HepG2 (cell line): ENCODE data around the gene SLC25A19. TPM values are rescaled to one million over a fixed set of nuclear protein-coding genes. Genes with fewer than 3 reads are reported as not detected.

Experiments used
- BATF2 ChIP-seq: sonication (generic); formaldehyde crosslinking; IDR thresholded peaks from 2 replicates; pipeline ENCODE4 v1.8.0; 2022; ENCODE audit warnings: mild to moderate bottlenecking, missing genetic modification reagents, moderate library complexity
- GFI1 ChIP-seq: sonication (generic); formaldehyde crosslinking; IDR thresholded peaks from 2 replicates; pipeline ENCODE4 v1.5.0; 2020; ENCODE audit warnings: missing genetic modification reagents, mild to moderate bottlenecking, borderline replicate concordance
- HINFP ChIP-seq: sonication (generic); formaldehyde crosslinking; IDR thresholded peaks from 2 replicates; pipeline ENCODE4 v1.4.0; 2020; ENCODE audit warnings: low read depth, mild to moderate bottlenecking, missing genetic modification reagents
- KDM6A ChIP-seq: IDR thresholded peaks from 2 replicates; pipeline ENCODE4 v1.6.1; 2016; ENCODE audit warnings: low read depth
- PTBP1 ChIP-seq: fragments of 200-400 bp; formaldehyde crosslinking; IDR thresholded peaks from 2 replicates; pipeline ENCODE4 v1.6.1; 2018; ENCODE audit warnings: low read length, low read depth; ENCODE audit not compliant: poor library complexity, severe bottlenecking
- SNAI1 ChIP-seq: sonication (generic); formaldehyde crosslinking; IDR thresholded peaks from 2 replicates; pipeline ENCODE4 v1.5.0; 2020; ENCODE audit warnings: mild to moderate bottlenecking, missing genetic modification reagents, borderline replicate concordance
- SOX13 ChIP-seq, 3 experiments: fragments of 450-650 bp in 1 of 3; sonication (generic) in 1 of 3; formaldehyde crosslinking in 1 of 3; IDR thresholded peaks in 2 of 3; conservative IDR thresholded peaks in 1 of 3; 2 replicates each; pipeline versions ENCODE4 v1.5.0 to v1.6.1; 2016 to 2020; ENCODE audit warnings: antibody characterized with exemption in 1 of 3, mild to moderate bottlenecking in 1 of 3, missing compliant biosample characterization in 1 of 3, missing genetic modification reagents in 1 of 3, moderate library complexity in 1 of 3
- SP4 ChIP-seq: sonication (generic); formaldehyde crosslinking; IDR thresholded peaks from 2 replicates; pipeline ENCODE4 v1.8.1; 2023; ENCODE audit warnings: mild to moderate bottlenecking, missing genetic modification reagents
- ZNF484 ChIP-seq: sonication (generic); formaldehyde crosslinking; IDR thresholded peaks from 2 replicates; pipeline ENCODE4 v1.5.1; 2020; ENCODE audit warnings: mild to moderate bottlenecking, low read depth, missing genetic modification reagents, borderline replicate concordance
- ZNF564 ChIP-seq: sonication (generic); formaldehyde crosslinking; IDR thresholded peaks from 2 replicates; pipeline ENCODE4 v1.8.1; 2023; ENCODE audit warnings: mild to moderate bottlenecking, missing genetic modification reagents
- ZNF784 ChIP-seq: sonication (generic); formaldehyde crosslinking; IDR thresholded peaks from 2 replicates; pipeline ENCODE4 v1.5.1; 2020; ENCODE audit warnings: missing genetic modification reagents, mild to moderate bottlenecking, borderline replicate concordance
- ZNF839 ChIP-seq: sonication (generic); formaldehyde crosslinking; IDR thresholded peaks from 2 replicates; pipeline ENCODE4 v1.4.0; 2020; ENCODE audit warnings: missing genetic modification reagents, mild to moderate bottlenecking, borderline replicate concordance
- polyA plus RNA-seq, 8 experiments: library from polyadenylated mRNA; depleted of rRNA in 3 of 8; stranded (reverse) in 7 of 8; unstranded in 1 of 8; fragments of >200 nt; fragmentation: Illumina TruSeq in 4 of 8; extraction: Trizol in 4 of 8; gene quantifications; 2 replicates each; pipeline versions ENCODE4 v1.2.1 to v1.2.3, GENCODE V29; 2011 to 2016; ENCODE audit warnings: low read depth in 4 of 8, missing spikeins in 1 of 8, mixed read lengths in 1 of 8; ENCODE audit not compliant: insufficient read depth in 1 of 8
- total RNA-seq, 5 experiments: library from RNA; depleted of rRNA; stranded (reverse); fragments of >200 nt; fragmentation: Illumina TruSeq; extraction: Trizol; gene quantifications; 2 replicates each; pipeline ENCODE4 v1.2.3, GENCODE V29; 2016; ENCODE audit warnings: low read depth in 1 of 5
- TF ChIP-seq, protein P1 (sequence below): sonication (generic); formaldehyde crosslinking; IDR thresholded peaks from 2 replicates; pipeline ENCODE4 v1.9.0; 2021; ENCODE audit warnings: missing genetic modification reagents, borderline replicate concordance
- TF ChIP-seq, protein P2 (sequence below): sonication (generic); formaldehyde crosslinking; IDR thresholded peaks from 2 replicates; pipeline ENCODE4 v1.5.1; 2020; ENCODE audit warnings: missing genetic modification reagents, mild to moderate bottlenecking, borderline replicate concordance
- TF ChIP-seq, protein P3 (sequence below): sonication (generic); formaldehyde crosslinking; IDR thresholded peaks from 2 replicates; pipeline ENCODE4 v1.4.0; 2020; ENCODE audit warnings: low read depth, missing genetic modification reagents

SLC25A19 gene
- total and polyA plus RNA-seq, 2 of the 13 experiments (the other 11 are each of a cell fraction or from before 2014, with no cell fraction given): 24.4 to 41.4 TPM

DNA sequence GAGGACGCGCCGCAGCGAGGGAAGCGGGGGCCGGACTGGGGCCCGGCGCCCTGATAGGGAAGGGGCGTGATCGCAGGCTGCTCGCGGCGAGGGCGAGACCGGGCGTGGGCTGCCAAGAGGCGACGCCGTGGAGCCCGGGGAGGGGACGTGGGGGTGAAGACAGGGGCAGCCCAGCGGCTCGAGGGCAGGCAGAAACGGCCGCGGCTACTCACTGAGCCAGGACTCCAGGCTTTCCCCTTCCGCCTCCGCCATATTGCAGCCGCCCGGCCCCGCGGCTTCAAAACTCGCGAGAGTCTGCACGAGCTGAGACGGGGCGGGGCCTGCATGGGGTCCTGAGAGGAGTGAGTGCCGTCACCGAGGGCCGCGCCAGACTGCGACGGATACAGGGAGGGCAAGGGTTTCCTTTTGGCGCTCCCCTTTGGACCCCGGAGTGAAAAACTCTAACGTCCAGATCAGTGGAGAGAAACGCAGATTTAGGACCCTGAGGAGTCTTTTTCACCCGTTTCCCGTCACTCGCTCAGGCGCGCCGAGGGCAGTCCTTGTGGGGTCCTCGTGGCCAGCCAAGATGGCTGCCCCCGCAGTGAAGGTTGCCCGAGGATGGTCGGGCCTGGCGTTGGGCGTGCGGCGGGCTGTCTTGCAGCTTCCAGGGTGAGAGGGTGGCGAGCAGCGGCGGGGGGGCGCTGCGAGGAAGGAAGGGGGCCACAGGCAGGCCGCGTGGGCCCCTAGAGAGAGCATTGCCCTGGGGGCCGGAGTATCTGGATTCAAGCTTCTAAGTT lies 27.7 kb downstream of the SLC25A19 start, which contains the start of the genes GGA3 and MRPS7 (continued):
- TF ChIP-seq GFI1: peak; percentile 27; the same call in 1 of the 2 replicates
- no peak; the same call in 1 of the 2 replicates for TF ChIP-seq ZNF784 (CRISPR knock-in tag)
- TF ChIP-seq, protein P1, sequence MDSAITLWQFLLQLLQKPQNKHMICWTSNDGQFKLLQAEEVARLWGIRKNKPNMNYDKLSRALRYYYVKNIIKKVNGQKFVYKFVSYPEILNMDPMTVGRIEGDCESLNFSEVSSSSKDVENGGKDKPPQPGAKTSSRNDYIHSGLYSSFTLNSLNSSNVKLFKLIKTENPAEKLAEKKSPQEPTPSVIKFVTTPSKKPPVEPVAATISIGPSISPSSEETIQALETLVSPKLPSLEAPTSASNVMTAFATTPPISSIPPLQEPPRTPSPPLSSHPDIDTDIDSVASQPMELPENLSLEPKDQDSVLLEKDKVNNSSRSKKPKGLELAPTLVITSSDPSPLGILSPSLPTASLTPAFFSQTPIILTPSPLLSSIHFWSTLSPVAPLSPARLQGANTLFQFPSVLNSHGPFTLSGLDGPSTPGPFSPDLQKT (CRISPR knock-in tag): 0 out of 2 replicates have a peak, but pooled peaks have one; percentile 70
- no peak for TF ChIP-seq PTBP1
- TF ChIP-seq, protein P2, sequence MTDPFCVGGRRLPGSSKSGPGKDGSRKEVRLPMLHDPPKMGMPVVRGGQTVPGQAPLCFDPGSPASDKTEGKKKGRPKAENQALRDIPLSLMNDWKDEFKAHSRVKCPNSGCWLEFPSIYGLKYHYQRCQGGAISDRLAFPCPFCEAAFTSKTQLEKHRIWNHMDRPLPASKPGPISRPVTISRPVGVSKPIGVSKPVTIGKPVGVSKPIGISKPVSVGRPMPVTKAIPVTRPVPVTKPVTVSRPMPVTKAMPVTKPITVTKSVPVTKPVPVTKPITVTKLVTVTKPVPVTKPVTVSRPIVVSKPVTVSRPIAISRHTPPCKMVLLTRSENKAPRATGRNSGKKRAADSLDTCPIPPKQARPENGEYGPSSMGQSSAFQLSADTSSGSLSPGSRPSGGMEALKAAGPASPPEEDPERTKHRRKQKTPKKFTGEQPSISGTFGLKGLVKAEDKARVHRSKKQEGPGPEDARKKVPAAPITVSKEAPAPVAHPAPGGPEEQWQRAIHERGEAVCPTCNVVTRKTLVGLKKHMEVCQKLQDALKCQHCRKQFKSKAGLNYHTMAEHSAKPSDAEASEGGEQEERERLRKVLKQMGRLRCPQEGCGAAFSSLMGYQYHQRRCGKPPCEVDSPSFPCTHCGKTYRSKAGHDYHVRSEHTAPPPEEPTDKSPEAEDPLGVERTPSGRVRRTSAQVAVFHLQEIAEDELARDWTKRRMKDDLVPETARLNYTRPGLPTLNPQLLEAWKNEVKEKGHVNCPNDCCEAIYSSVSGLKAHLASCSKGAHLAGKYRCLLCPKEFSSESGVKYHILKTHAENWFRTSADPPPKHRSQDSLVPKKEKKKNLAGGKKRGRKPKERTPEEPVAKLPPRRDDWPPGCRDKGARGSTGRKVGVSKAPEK (CRISPR knock-in tag): 0 out of 2 replicates have a peak, but pooled peaks have one; percentile 66
- peak; percentile 86 for TF ChIP-seq SP4
- 0 out of 2 replicates have a peak, but pooled peaks have one; percentile 24 for TF ChIP-seq SOX13 (IDR thresholded peaks at IDR 0.05)
- TF ChIP-seq SOX13 (CRISPR knock-in tag; conservative IDR thresholded peaks at IDR 0.05 in 1 of 2, IDR thresholded peaks at IDR 0.05 in 1 of 2): no peak
- peak; percentile 54; the same call in 1 of the 2 replicates for TF ChIP-seq HINFP
- TF ChIP-seq ZNF839 (CRISPR knock-in tag): peak; percentile 56; the same call in 1 of the 2 replicates
- no peak for TF ChIP-seq BATF2 (CRISPR knock-in tag)
- TF ChIP-seq ZNF564 (CRISPR knock-in tag): peak; percentile 92
- 0 out of 2 replicates have a peak, but pooled peaks have one; percentile 16 for TF ChIP-seq ZNF484 (CRISPR knock-in tag)
- no peak for TF ChIP-seq KDM6A (CRISPR knock-in tag)
- TF ChIP-seq SNAI1: peak; percentile 88
- TF ChIP-seq, protein P3, sequence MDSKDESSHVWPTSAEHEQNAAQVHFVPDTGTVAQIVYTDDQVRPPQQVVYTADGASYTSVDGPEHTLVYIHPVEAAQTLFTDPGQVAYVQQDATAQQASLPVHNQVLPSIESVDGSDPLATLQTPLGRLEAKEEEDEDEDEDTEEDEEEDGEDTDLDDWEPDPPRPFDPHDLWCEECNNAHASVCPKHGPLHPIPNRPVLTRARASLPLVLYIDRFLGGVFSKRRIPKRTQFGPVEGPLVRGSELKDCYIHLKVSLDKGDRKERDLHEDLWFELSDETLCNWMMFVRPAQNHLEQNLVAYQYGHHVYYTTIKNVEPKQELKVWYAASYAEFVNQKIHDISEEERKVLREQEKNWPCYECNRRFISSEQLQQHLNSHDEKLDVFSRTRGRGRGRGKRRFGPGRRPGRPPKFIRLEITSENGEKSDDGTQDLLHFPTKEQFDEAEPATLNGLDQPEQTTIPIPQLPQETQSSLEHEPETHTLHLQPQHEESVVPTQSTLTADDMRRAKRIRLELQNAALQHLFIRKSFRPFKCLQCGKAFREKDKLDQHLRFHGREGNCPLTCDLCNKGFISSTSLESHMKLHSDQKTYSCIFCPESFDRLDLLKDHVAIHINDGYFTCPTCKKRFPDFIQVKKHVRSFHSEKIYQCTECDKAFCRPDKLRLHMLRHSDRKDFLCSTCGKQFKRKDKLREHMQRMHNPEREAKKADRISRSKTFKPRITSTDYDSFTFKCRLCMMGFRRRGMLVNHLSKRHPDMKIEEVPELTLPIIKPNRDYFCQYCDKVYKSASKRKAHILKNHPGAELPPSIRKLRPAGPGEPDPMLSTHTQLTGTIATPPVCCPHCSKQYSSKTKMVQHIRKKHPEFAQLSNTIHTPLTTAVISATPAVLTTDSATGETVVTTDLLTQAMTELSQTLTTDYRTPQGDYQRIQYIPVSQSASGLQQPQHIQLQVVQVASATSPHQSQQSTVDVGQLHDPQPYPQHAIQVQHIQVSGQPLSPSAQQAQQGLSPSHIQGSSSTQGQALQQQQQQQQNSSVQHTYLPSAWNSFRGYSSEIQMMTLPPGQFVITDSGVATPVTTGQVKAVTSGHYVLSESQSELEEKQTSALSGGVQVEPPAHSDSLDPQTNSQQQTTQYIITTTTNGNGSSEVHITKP (CRISPR knock-in tag): no peak
- TF ChIP-seq, all 625 proteins: peak for 359
